H9 (cell line): Measurements from ENCODE around the gene TUBA4A. TPM values are rescaled to one million over a fixed set of nuclear protein-coding genes. Genes with fewer than 3 reads are reported as not detected.
A peak's percentile ranks its signal among the peaks of the same experiment; 100 is the strongest.

Source experiments
- DNase-seq: peaks from one replicate; pipeline ENCODE4 v3.0.0-alpha.2; 2017
- H2AFZ ChIP-seq: one replicate; pipeline ENCODE4 v1.6.1; 2013; ENCODE audit warnings: mild to moderate bottlenecking, low read length, control low read depth, moderate library complexity
- H2AK5ac ChIP-seq: 2 replicates; pipeline ENCODE4 v1.6.1; 2013; ENCODE audit warnings: low read length, control low read depth, mixed read lengths; ENCODE audit not compliant: insufficient read length
- H2BK120ac ChIP-seq: one replicate; pipeline ENCODE4 v1.6.1; 2013; ENCODE audit warnings: low read depth, mild to moderate bottlenecking, low read length, control low read depth, inconsistent platforms; ENCODE audit not compliant: poor library complexity, severe bottlenecking
- H2BK12ac ChIP-seq: 2 replicates; pipeline ENCODE4 v1.6.1; 2013; ENCODE audit warnings: low read length, control low read depth, mixed read lengths, low read depth; ENCODE audit not compliant: insufficient read length
- H2BK15ac ChIP-seq: 2 replicates; pipeline ENCODE4 v1.6.1; 2013; ENCODE audit warnings: low read depth, low read length, control low read depth
- H2BK20ac ChIP-seq: one replicate; pipeline ENCODE4 v1.6.1; 2013; ENCODE audit warnings: low read depth, mild to moderate bottlenecking, low read length, control low read depth, inconsistent platforms; ENCODE audit not compliant: poor library complexity, severe bottlenecking
- H2BK5ac ChIP-seq: 2 replicates; pipeline ENCODE4 v1.6.1; 2013; ENCODE audit warnings: low read length, control low read depth, mixed read lengths; ENCODE audit not compliant: insufficient read length
- H3K14ac ChIP-seq: 2 replicates; pipeline ENCODE4 v1.6.1; 2013; ENCODE audit warnings: low read length, control low read depth; ENCODE audit not compliant: insufficient read depth
- H3K18ac ChIP-seq: 2 replicates; pipeline ENCODE4 v1.6.1; 2013; ENCODE audit warnings: low read depth, mild to moderate bottlenecking, mixed read lengths, low read length, control low read depth; ENCODE audit not compliant: insufficient read length
- H3K23ac ChIP-seq: 2 replicates; pipeline ENCODE4 v1.6.1; 2013; ENCODE audit warnings: low read length, control low read depth, mixed read lengths, low read depth; ENCODE audit not compliant: insufficient read length
- H3K23me2 ChIP-seq: 2 replicates; pipeline ENCODE4 v1.6.1; 2013; ENCODE audit warnings: low read depth, mild to moderate bottlenecking, mixed read lengths, low read length, control low read depth; ENCODE audit not compliant: insufficient read length, poor library complexity, severe bottlenecking
- H3K27ac ChIP-seq: 2 replicates; pipeline ENCODE4 v1.5.1; 2013; ENCODE audit warnings: low read length, control low read depth, mixed read lengths, low read depth; ENCODE audit not compliant: insufficient read length
- H3K27me3 ChIP-seq: 2 replicates; pipeline ENCODE4 v1.6.1; 2013; ENCODE audit warnings: low read length, control low read depth, inconsistent platforms; ENCODE audit not compliant: insufficient read depth
- H3K4ac ChIP-seq: 2 replicates; pipeline ENCODE4 v1.6.1; 2013; ENCODE audit warnings: low read depth, mild to moderate bottlenecking, control low read depth, inconsistent platforms, low read length, moderate library complexity
- H3K4me1 ChIP-seq: 2 replicates; pipeline ENCODE4 v1.6.1; 2013; ENCODE audit warnings: low read length, control low read depth, inconsistent platforms; ENCODE audit not compliant: insufficient read depth
- H3K4me2 ChIP-seq: 2 replicates; pipeline ENCODE4 v1.6.1; 2013; ENCODE audit warnings: low read length, control low read depth, mixed read lengths; ENCODE audit not compliant: insufficient read length, insufficient read depth
- H3K56ac ChIP-seq: 2 replicates; pipeline ENCODE4 v1.6.1; 2013; ENCODE audit warnings: low read depth, mild to moderate bottlenecking, mixed read lengths, low read length, control low read depth; ENCODE audit not compliant: insufficient read length
- H3K79me1 ChIP-seq: 2 replicates; pipeline ENCODE4 v1.6.1; 2013; ENCODE audit warnings: low read depth, mild to moderate bottlenecking, moderate library complexity, low read length, control low read depth, inconsistent platforms; ENCODE audit not compliant: insufficient read depth, poor library complexity, severe bottlenecking
- H3K79me2 ChIP-seq: 2 replicates; pipeline ENCODE4 v1.6.1; 2013; ENCODE audit warnings: low read length, control low read depth, inconsistent platforms; ENCODE audit not compliant: insufficient read depth
- H3K9ac ChIP-seq: 2 replicates; pipeline ENCODE4 v1.6.1; 2013; ENCODE audit warnings: low read length, control low read depth, mixed read lengths; ENCODE audit not compliant: insufficient read length; ENCODE audit errors: extremely low read depth
- H3K9me3 ChIP-seq: one replicate; pipeline ENCODE4 v1.6.1; 2013; ENCODE audit warnings: low read depth, low read length, inconsistent platforms; ENCODE audit not compliant: control insufficient read depth
- H3T11ph ChIP-seq: one replicate; pipeline ENCODE4 v1.6.1; 2013; ENCODE audit warnings: mild to moderate bottlenecking, low read length, control low read depth, inconsistent platforms
- H4K20me1 ChIP-seq: one replicate; pipeline ENCODE4 v1.6.1; 2013; ENCODE audit not compliant: control insufficient read depth, insufficient read length, insufficient read depth
- H4K5ac ChIP-seq: 2 replicates; pipeline ENCODE4 v1.6.1; 2013; ENCODE audit warnings: low read depth, mild to moderate bottlenecking, mixed read lengths, low read length, control low read depth; ENCODE audit not compliant: insufficient read length
- H4K8ac ChIP-seq: replicated peaks from 2 replicates; pipeline ENCODE4 v1.6.1; 2013; ENCODE audit warnings: low read length, control low read depth, mixed read lengths, low read depth; ENCODE audit not compliant: insufficient read length
- H4K91ac ChIP-seq: 2 replicates; pipeline ENCODE4 v1.6.1; 2013; ENCODE audit warnings: low read depth, mild to moderate bottlenecking, moderate library complexity, mixed read lengths, low read length, control low read depth; ENCODE audit not compliant: insufficient read length
- H3K27ac Mint-ChIP-seq, 3 experiments: 2 replicates in 2 of 3; 3 replicates in 1 of 3; pipeline ENCODE4 v1.8.0; 2020 to 2021; ENCODE audit warnings: mixed read lengths in 3 of 3, mild to moderate bottlenecking in 1 of 3, moderate library complexity in 1 of 3
- H3K27me3 Mint-ChIP-seq: 2 replicates; pipeline ENCODE4 v1.8.0; 2021; ENCODE audit warnings: low read depth, mild to moderate bottlenecking, moderate library complexity, mixed read lengths
- H3K36me3 Mint-ChIP-seq, 3 experiments: 2 replicates in 2 of 3; 3 replicates in 1 of 3; pipeline ENCODE4 v1.8.0; 2020 to 2021; ENCODE audit warnings: low read depth in 3 of 3, mixed read lengths in 3 of 3; ENCODE audit not compliant: insufficient read depth in 1 of 3
- H3K4me1 Mint-ChIP-seq, 2 experiments: 2 replicates each; pipeline ENCODE4 v1.8.0; 2020; ENCODE audit warnings: mixed read lengths in 2 of 2
- H3K4me3 Mint-ChIP-seq, 2 experiments: 2 replicates in 1 of 2; 3 replicates in 1 of 2; pipeline ENCODE4 v1.8.0; 2020 to 2021; ENCODE audit warnings: mild to moderate bottlenecking in 2 of 2, mixed read lengths in 2 of 2, moderate library complexity in 1 of 2
- H3K9me3 Mint-ChIP-seq, 2 experiments: 2 replicates in 1 of 2; 3 replicates in 1 of 2; pipeline ENCODE4 v1.8.0; 2020; ENCODE audit warnings: mild to moderate bottlenecking in 2 of 2, mixed read lengths in 2 of 2, moderate library complexity in 1 of 2
- CTCF ChIP-seq: fragments of 200-600 bp; sonication (generic); conservative IDR thresholded peaks from 3 replicates; pipeline ENCODE4 v1.8.0; 2021; ENCODE audit warnings: antibody characterized with exemption, mild to moderate bottlenecking
- WGBS: extraction: QIAGEN DNeasy Blood & Tissue Kit; methylation state at CpG from one replicate; pipeline ENCODE4 v1.1.7; 2013; ENCODE audit warnings: missing lambda C conversion rate, low lambda C conversion rate, mixed read lengths; ENCODE audit not compliant: insufficient read length; ENCODE audit errors: extremely low coverage; 5-methylcytosine and 5-hydroxymethylcytosine counted together
- total RNA-seq: library from RNA; stranded (reverse); gene quantifications from 2 replicates; pipeline ENCODE4 v1.2.1, GENCODE V29; 2021

Gene TUBA4A
- total RNA-seq, 1 experiment from 2014 or later, result 25.5 TPM

- no peak overlapping the region for H4K8ac ChIP-seq
- H4K91ac ChIP-seq, result no peak overlapping the region
- no peaks in the 10 kb centered on the region for H3K27me3 ChIP-seq
- H3K23me2 ChIP-seq, result peaks cover 12% of the 10 kb centered on the region
- H3K27ac ChIP-seq, result no peak overlapping the region
- no peak overlapping the region for H2BK120ac ChIP-seq
- no peak for TF ChIP-seq CTCF
- no peaks in the 10 kb centered on the region for H3K79me2 ChIP-seq
- peak overlapping the region; percentile 77 to 92 (median 85); a peak in 6 of 7 replicates for H3K27ac Mint-ChIP-seq
- no peak overlapping the region for H2BK12ac ChIP-seq
- no peak overlapping the region for H3K56ac ChIP-seq
- H4K20me1 ChIP-seq, result no peaks in the 10 kb centered on the region
- H3K27me3 Mint-ChIP-seq, result peaks cover 2% of the 10 kb centered on the region
- peaks cover 4 to 27% (median 14%) of the 10 kb centered on the region in 3 experiments; a peak in 6 of 7 replicates for H3K36me3 Mint-ChIP-seq
- H3K4me2 ChIP-seq, result peak overlapping the region; percentile 79
- peak overlapping the region; percentile 77 to 89 for H3K4me3 Mint-ChIP-seq
- no peaks in the 10 kb centered on the region for H3K79me1 ChIP-seq
- H3K18ac ChIP-seq, result peak overlapping the region; percentile 37
- no peak overlapping the region for H2BK5ac ChIP-seq
- no peak overlapping the region for H3T11ph ChIP-seq
- no peak overlapping the region for H2AFZ ChIP-seq
- no peak overlapping the region for H2BK20ac ChIP-seq
- WGBS, result no CpG with 5 or more reads among the region's 9 CpGs
- no peaks in the 10 kb centered on the region for H3K9me3 Mint-ChIP-seq
- no peak overlapping the region for H3K4ac ChIP-seq
- H3K9me3 ChIP-seq, result no peaks in the 10 kb centered on the region
- peaks cover 38 to 42% of the 10 kb centered on the region in 2 experiments for H3K4me1 Mint-ChIP-seq
- DNase-seq, result no peak
- H3K4me1 ChIP-seq, result peaks cover 4% of the 10 kb centered on the region; the same call in 1 of the 2 replicates
- no peak overlapping the region for H2AK5ac ChIP-seq
- H2BK15ac ChIP-seq, result no peak overlapping the region
- peak overlapping the region; percentile 81; the same call in 1 of the 2 replicates for H3K14ac ChIP-seq
- H3K23ac ChIP-seq, result no peak overlapping the region
- peak overlapping the region; percentile 47 for H3K9ac ChIP-seq
- no peak overlapping the region for H4K5ac ChIP-seq
Measured at GRCh38 chr2:219278655-219279150, 25.0 kb upstream of the TUBA4A start.
